Right renal cortex interstitium (tissue), 3 donors: ENCODE results near the gene SUMO4. TPM values are rescaled to one million over a fixed set of nuclear protein-coding genes. Genes with fewer than 3 reads are reported as not detected.

Experiments used
- DNase-seq, 3 donors: peaks; one replicate each; pipeline ENCODE4 v3.0.0-alpha.2; 2013; ENCODE audit warnings: low read depth in 3 of 3, low spot score in 2 of 3
- polyA plus RNA-seq, 3 donors: library from polyadenylated mRNA; unstranded; fragments of 120-200 nt; gene quantifications; one replicate each; pipeline ENCODE4 v1.2.1, GENCODE V29; 2013; ENCODE audit not compliant: insufficient read length in 3 of 3

Gene SUMO4
- polyA plus RNA-seq, 3 donors, result 0.62 to 0.76 (median 0.71) TPM

- no peak for DNase-seq
Observed at GRCh38 chr6:149387779-149388512, 12.1 kb upstream of the SUMO4 start.

GRCh38 chr6:149389509-149390297, 10.4 kb upstream of the SUMO4 start:
- DNase-seq, result no peak

DNA sequence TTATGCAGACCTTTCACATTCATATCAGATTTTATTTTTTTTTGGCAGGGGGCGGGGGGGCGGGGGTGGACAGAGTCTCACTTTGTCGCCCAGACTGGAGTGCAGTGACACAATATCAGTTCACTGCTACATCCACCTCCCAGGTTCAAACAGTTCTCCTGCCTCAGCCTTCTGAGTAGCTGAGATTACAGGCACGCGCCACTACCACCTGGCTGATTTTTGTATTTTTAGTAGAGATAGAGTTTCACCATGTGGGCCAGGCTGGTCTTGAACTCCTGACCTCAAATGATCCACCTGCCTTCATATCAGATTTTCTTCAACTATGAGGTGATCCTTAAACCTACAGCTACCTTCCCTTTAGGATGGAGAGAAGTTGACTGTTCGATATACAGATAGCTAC, 8.0 kb upstream of the SUMO4 start:
- DNase-seq, result no peak

GRCh38 chr6:149392535-149392934, 7.5 kb upstream of the SUMO4 start:
- no peak for DNase-seq

DNA sequence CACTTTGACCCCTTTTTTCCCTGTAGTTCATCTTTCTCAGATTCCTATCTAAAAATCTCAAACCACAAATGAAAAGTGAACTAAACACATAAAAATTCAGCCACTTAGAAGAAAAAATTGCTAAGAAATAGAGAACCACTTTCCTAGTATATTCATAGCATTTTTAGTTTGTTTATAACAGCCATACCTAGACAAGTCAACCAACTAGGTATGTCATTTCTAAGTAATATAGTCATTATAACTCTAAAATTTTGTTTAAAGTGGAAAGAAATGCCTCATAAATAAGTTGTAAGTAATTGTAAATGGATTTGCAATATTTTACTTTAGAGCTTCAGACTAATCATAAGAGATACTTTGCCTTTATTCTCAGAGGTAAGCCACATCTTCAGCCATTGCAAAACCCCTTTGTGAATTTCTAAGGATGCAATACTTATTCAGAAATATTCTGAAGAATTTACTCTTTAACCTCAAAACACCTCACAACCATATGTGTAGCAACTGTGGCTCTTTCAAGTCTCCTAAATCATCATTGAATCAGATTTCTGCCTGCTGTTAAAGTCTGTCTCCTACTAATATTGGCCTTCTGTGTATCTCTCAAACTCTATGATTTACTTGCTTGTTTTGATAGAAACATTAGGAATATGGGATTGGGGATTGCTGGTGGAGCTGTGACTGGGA, 6.9 kb upstream of the SUMO4 start:
- DNase-seq, result no peak

DNA sequence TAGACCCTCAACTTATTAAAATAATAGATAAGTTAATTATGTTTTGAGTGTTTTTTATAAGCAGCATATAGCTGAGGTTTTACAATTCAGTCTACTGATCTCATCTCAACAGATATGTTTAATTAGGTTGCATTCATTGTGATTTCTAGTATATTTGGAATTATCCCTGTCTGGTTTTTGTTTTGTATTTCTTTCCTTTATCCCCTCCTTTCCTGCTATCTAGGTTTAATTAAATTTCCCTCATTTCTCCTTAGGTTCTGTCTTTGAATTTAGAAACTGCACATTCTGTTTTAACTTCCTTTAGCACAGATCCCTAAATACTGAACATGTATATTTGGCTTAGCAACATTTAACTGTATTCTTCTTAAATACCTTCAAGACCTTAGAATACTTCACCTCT, 4.9 kb upstream of the SUMO4 start:
- no peak for DNase-seq

DNA sequence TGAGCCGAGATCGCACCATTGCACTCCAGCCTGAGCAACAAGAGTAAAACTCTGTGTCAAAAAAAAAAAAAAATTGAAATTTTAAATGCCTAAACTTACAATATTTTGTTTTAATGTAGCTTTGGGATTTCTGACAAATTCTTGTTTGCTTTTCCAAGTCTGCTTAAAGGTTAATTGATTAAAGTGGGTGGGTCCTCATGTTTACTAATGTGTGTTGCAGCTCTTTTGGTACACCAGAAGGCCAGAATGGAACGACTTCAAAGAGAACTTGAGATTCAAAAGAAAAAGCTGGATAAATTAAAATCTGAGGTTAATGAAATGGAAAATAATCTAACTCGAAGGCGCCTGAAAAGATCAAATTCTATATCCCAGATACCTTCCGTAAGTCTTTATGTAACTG, 2.7 kb upstream of the SUMO4 start:
- no peak for DNase-seq

DNA sequence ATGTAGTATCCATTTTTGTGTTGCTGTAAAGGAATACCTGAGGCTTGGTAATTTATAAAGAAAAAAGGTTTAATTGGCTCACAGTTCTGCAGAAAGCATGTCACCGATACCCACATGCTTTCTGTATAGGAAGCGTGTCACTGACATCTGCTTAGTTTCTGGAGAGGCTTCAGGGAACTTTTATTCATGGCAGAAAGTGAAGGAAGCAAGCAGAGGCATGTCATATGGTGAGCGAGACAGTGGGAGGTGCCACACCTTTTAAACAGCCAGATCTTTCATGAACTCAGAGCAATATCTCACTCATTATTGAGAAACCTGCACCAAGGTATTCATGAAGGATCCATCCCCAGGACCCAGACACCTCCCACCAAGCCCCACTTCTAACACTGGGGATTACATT, 3.5 kb downstream of the SUMO4 start:
- no peak for DNase-seq

DNA sequence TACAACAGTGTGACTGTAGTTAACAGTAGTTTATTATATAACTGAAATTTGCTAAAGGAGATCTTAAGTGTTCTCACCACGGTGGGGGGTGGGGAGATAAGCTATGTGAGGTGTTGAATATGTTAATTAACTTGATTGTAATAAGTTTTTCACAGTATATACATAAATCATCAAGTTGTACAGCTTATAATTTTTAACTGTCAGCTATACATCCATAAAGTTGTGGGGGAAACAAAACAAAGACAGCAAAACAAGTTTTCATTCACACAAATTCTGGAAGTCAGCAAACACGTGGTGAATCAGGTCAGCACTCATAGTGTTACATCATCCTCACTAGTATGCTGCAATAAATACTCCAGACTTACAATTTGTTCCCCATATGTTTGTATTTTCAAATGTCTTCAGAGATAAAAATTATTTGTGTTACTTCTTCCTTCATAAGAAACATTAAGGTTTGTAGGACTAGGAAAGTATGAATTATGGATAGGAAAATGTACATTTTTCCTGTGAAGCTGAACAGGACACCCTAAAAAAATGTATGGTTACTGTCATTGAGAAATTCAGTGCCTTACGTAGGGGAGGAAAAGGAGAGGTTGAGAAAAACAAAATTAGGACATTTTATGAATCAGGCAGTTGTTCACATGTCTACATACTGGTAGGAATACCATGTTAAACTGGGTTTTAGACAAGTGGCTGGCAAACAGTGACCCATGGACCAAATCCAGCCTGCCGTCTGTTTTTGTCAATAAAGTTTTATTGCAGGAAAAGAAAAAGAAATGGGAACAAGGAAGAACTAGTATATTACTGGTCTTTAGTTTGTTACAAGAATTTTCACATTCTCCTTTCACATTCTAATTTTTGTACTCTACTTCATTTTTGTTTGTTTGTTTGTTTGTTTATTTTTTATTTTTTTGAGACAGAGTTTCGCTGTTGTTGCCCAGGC, 6.0 kb downstream of the SUMO4 start:
- DNase-seq, result no peak

DNA sequence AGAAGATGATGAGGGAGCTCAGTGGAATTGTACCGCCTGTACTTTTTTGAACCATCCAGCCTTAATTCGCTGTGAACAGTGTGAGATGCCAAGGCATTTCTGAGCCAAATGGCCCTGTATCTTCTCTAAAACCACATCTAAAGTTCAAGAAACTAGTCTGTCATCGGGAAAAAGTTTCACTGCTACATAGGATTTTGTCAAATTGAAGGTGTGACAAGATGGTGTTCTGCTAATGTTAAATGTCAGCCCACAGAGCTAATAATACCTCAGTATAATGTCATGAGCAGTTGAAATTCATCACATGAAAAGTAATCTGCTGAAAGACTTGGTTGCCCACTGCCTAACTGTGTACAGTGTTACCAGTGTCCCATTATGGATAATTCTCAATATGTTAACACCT, 9.6 kb downstream of the SUMO4 start:
- DNase-seq, result no peak

DNA sequence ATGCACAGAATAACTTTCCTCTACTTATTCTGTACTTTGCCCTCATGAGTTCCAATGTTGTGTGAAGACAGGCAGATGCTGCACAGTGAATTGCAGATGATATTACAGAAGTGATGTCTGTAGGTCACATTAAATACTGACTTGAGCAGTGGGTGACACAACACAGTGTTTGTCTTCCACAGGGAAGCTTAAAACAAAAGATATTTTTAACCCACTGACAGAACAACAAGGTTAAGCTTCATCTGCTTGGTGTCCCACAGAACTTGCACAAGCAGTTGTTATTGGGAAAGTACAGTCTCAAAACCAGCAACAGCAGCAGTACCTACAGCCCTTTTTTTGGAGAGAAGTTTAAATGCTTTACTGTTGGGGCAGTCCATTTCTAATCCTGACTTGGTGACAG, 10.5 kb downstream of the SUMO4 start:
- no peak for DNase-seq

GRCh38 chr6:149414009-149414408, 13.9 kb downstream of the SUMO4 start:
- DNase-seq, result no peak

- DNase-seq, result no peak
Observed at GRCh38 chr6:149414821-149415220, 14.8 kb downstream of the SUMO4 start.

DNA sequence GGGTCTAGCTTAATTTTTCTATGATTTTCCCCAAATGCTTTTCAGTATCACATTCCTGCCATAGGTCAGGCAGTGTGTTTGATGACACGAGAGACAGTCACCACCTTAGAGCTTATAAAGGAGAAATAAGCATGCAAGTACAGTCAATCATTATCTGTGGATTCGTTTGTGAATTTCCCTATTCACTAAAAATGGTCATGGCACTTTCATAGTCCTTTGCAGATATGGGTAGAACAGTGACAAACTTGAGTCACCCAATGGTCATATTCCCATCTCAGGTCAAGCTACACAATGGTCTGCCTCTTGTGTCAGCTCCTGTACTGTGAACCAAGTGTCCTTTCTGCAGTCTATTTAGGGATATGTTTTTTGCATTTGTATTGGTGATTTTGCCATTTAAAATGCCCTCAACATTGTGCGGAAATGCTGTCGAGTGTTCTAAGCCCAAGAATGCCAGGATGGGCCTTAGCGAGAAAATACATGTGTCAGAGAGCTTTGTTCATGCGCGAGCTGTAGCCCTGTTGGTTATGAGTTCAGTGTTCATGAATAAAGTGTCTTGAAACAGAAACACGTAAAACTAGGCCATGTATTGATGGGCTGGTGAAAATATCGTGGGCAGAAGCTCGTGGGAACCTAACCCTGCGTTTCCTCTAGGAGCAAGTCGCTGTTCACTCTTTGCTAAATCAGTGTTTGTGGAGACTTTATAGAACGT, 19.8 kb downstream of the SUMO4 start:
- DNase-seq, result no peak

GRCh38 chr6:149421132-149421531, 21.1 kb downstream of the SUMO4 start:
- DNase-seq, result no peak

- no peak for DNase-seq
Observed at GRCh38 chr6:149422581-149422980, 22.5 kb downstream of the SUMO4 start.

DNA sequence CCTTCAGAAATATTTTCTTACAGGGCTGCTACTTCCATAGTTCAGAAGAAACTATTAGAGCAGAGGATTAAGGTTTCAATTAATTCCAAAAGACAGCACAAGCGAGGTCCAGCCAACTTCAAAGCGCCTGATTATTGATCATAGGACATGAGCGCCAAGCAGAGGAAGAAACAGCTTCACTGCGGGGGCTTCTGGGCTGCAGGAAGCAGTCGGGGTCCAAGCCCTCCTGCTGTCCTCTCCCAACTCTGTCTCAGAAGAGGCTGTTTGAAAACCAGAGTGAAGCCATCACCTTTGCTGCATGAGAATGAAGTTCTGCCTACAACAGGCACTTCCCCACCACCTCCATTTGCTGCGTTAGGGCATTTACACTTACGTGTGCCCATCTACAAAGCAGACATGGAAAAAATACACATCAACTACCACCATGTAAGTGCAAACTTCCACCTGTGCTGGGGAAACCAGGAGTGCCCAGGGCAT, 23.9 kb downstream of the SUMO4 start:
- no peak for DNase-seq

- no peak for DNase-seq
Observed at GRCh38 chr6:149425224-149425623, 25.2 kb downstream of the SUMO4 start.

- DNase-seq, result no peak
Observed at GRCh38 chr6:149425754-149426153, 25.7 kb downstream of the SUMO4 start.

DNA sequence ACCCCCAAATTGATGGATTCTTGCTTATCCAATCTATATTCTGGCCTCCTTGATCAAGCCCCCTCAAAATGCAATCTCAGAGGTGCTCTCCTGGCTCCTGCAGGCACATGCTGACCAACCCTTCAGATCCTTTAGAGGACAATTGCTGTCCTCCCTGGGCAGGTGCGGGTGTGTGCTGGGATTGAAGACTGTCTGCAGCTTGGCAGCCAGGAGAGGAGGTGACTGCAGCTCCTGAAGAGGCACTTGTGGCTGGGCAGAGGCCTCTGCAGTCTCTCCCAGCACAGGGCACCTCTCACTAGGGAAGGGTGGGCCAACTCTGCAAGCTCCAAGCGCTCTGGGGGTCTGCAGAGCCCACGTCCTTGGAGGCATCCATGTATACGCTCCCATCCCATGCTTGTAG, 28.5 kb downstream of the SUMO4 start:
- DNase-seq, result no peak
